Stimulated activated CD4-positive, alpha-beta T cell treated with anti-CD3 and anti-CD28 coated beads, Interleukin-1b, Interleukin-23, amount 100 ng/mL, for 48 hours (primary cell): ENCODE measurements around the gene MORN2.

Source experiments
- DNase-seq: peaks from one replicate; pipeline ENCODE4 v3.0.0-alpha.2; 2020

The MORN2 gene

GRCh38 chr2:38892819-38893218 is 17.0 kb downstream of the MORN2 start:
- no peak for DNase-seq

GRCh38 chr2:38898256-38898655 is 22.5 kb downstream of the MORN2 start:
- no peak for DNase-seq

- no peak for DNase-seq
Observed at GRCh38 chr2:38900726-38901125, 24.9 kb downstream of the MORN2 start.

- DNase-seq, result no peak
Observed at GRCh38 chr2:38905251-38905650, 29.5 kb downstream of the MORN2 start.

GRCh38 chr2:38907242-38907641 is 31.5 kb downstream of the MORN2 start:
- DNase-seq, result no peak

GRCh38 chr2:38907743-38908562 is 32.2 kb downstream of the MORN2 start:
- peak; percentile 16 for DNase-seq

GRCh38 chr2:38909872-38910271 is 34.1 kb downstream of the MORN2 start:
- no peak for DNase-seq

GRCh38 chr2:38911191-38911590 is 35.4 kb downstream of the MORN2 start:
- DNase-seq, result no peak

- DNase-seq, result no peak
Observed at GRCh38 chr2:38912619-38913018, 36.8 kb downstream of the MORN2 start.

- no peak for DNase-seq
Observed at GRCh38 chr2:38922389-38922788, 46.6 kb downstream of the MORN2 start.

GRCh38 chr2:38922902-38923301 is 47.1 kb downstream of the MORN2 start:
- no peak for DNase-seq

GRCh38 chr2:38925982-38926381 is 50.2 kb downstream of the MORN2 start:
- no peak for DNase-seq

- DNase-seq, result no peak
Observed at GRCh38 chr2:38930600-38930999, 54.8 kb downstream of the MORN2 start.
